Mammary epithelial cell (primary cell): Measurements from ENCODE around the gene RNF128.

ENCODE experiments used
- CTCF ChIP-seq, 2 donors: IDR thresholded peaks in 1 of 2; conservative IDR thresholded peaks in 1 of 2; 2 replicates each; pipeline ENCODE4 v1.5.1; 2011 to 2012; ENCODE audit warnings: inconsistent platforms in 2 of 2, low read length in 2 of 2, mild to moderate bottlenecking in 2 of 2, control low read depth in 1 of 2, low read depth in 1 of 2; ENCODE audit not compliant: insufficient read depth in 1 of 2; ENCODE audit errors: extremely low read depth in 1 of 2
- EZH2 ChIP-seq: IDR thresholded peaks from 2 replicates; pipeline ENCODE4 v1.6.1; 2012; ENCODE audit warnings: low read length, inconsistent platforms, borderline replicate concordance

GRCh38 chrX:106811131-106811910, 84.8 kb downstream of the RNF128 start:
- TF ChIP-seq CTCF (conservative IDR thresholded peaks at IDR 0.05 in 1 of 2, IDR thresholded peaks at IDR 0.05 in 1 of 2; ENCODE audit: extremely low read depth in 1 of 2, insufficient read depth in 1 of 2, low read depth in 1 of 2, low read length in 2 of 2), result no peak
- no peak for TF ChIP-seq EZH2
